Ascending aorta (tissue), 2 donors: Measurements from ENCODE around the gene YARS1. TPM values are rescaled to one million over a fixed set of nuclear protein-coding genes. Genes with fewer than 3 reads are reported as not detected.
"Not testable (repeated sequence)": the region's sequence is repeated elsewhere in the genome, so short reads cannot be mapped to it uniquely, and the experiment has no call there.

Experiments used
- DNase-seq, 2 donors: peaks; one replicate each; pipeline ENCODE4 v3.0.0-alpha.2; 2019; ENCODE audit warnings: low spot score in 2 of 2
- H3K27ac ChIP-seq, 2 donors: fragments of 200-600 bp; sonication (generic); one replicate each; pipeline ENCODE4 v1.5.1; 2016 to 2017; ENCODE audit warnings: mild to moderate bottlenecking in 1 of 2
- H3K27me3 ChIP-seq: fragments of 200-600 bp; sonication (generic); one replicate; pipeline ENCODE4 v1.5.1; 2017
- H3K36me3 ChIP-seq, 2 donors: fragments of 200-600 bp; sonication (generic); one replicate each; pipeline ENCODE4 v1.5.1; 2016
- H3K4me1 ChIP-seq, 2 donors: fragments of 200-600 bp; sonication (generic); one replicate each; pipeline ENCODE4 v1.5.1; 2016 to 2017; ENCODE audit warnings: mild to moderate bottlenecking in 1 of 2
- H3K4me3 ChIP-seq, 2 donors: fragments of 200-600 bp; sonication (generic); one replicate each; pipeline ENCODE4 v1.5.1; 2016 to 2017; ENCODE audit warnings: mild to moderate bottlenecking in 1 of 2
- H3K9me3 ChIP-seq, 2 donors: fragments of 200-600 bp; sonication (generic); one replicate each; pipeline ENCODE4 v1.5.1; 2016
- intact Hi-C: fragments of 100-400 bp; cut with DNase I; formaldehyde crosslinking; loops from one replicate; pipeline ENCODE4 v1.15.1; 2023
- total RNA-seq: library from RNA; depleted of rRNA; stranded (reverse); fragments of >200 nt; gene quantifications from one replicate; pipeline ENCODE4 v1.1.0, GENCODE V29; 2016
- TF ChIP-seq, protein P1 (sequence below), 3 experiments: fragments of 200-600 bp in 2 of 3; fragments of 450-650 bp in 1 of 3; sonication (generic) in 2 of 3; IDR thresholded peaks; one replicate each; pipeline ENCODE4 v1.5.1; 2016 to 2019; ENCODE audit warnings: antibody characterized with exemption in 3 of 3, mild to moderate bottlenecking in 1 of 3, moderate library complexity in 1 of 3

The YARS1 gene
- total RNA-seq, 1 donor from 2014 or later: 48.9 TPM

DNA sequence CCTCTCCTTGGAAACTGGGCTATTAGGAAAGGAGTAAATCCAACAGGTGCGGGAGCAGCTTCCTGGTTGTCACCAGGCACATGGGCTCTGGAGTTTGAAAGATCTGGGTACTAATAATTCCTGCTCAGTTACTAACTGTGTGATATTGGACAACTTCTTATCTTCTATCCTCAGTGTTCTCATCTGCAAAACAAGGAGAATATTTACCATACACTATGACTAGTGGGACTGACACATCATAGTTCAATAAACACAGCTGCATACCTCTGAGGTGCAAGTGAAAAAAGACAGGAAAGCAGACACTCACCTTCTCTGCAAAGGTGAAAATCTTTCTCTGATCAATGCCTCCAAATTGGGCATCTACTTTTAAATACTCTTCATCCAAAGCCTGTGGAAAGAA is 19.7 kb downstream of the YARS1 start:
- DNase-seq: no peak
- no peak overlapping the region for H3K4me3 ChIP-seq
- TF ChIP-seq, protein P1, sequence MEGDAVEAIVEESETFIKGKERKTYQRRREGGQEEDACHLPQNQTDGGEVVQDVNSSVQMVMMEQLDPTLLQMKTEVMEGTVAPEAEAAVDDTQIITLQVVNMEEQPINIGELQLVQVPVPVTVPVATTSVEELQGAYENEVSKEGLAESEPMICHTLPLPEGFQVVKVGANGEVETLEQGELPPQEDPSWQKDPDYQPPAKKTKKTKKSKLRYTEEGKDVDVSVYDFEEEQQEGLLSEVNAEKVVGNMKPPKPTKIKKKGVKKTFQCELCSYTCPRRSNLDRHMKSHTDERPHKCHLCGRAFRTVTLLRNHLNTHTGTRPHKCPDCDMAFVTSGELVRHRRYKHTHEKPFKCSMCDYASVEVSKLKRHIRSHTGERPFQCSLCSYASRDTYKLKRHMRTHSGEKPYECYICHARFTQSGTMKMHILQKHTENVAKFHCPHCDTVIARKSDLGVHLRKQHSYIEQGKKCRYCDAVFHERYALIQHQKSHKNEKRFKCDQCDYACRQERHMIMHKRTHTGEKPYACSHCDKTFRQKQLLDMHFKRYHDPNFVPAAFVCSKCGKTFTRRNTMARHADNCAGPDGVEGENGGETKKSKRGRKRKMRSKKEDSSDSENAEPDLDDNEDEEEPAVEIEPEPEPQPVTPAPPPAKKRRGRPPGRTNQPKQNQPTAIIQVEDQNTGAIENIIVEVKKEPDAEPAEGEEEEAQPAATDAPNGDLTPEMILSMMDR (IDR thresholded peaks at IDR 0.05): no peak
- peaks cover 25 to 76% of the 10 kb centered on the region in 2 donors for H3K36me3 ChIP-seq
- intact Hi-C loops: no loop called here
- H3K27ac ChIP-seq: no peak overlapping the region
- no peaks in the 10 kb centered on the region for H3K27me3 ChIP-seq
- no peaks in the 10 kb centered on the region for H3K4me1 ChIP-seq
- H3K9me3 ChIP-seq: no peaks in the 10 kb centered on the region

DNA sequence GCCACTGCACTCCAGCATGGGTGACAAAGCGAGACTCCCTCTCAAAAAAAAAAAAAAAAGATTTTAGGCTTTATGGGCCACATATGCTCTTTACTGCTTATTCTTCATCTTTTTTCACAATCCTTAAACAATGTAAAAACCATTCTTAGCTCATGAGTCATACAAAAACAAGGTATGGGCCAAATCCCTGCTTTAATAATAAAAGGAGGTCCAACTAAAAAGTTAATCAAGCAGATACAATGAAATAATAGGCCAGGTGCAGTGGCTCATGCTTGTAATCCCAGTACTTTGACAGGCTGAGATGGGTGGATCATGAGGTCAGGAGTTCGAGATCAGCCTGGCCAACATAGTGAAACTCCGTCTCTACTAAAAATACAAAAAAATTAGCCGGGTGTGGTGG is 21.4 kb downstream of the YARS1 start:
- H3K36me3 ChIP-seq: peaks cover 31 to 77% of the 10 kb centered on the region in 2 donors
- H3K27me3 ChIP-seq, H3K4me1 ChIP-seq, H3K27ac ChIP-seq, intact Hi-C loops, H3K4me3 ChIP-seq, DNase-seq, H3K9me3 ChIP-seq: not testable (repeated sequence)

DNA sequence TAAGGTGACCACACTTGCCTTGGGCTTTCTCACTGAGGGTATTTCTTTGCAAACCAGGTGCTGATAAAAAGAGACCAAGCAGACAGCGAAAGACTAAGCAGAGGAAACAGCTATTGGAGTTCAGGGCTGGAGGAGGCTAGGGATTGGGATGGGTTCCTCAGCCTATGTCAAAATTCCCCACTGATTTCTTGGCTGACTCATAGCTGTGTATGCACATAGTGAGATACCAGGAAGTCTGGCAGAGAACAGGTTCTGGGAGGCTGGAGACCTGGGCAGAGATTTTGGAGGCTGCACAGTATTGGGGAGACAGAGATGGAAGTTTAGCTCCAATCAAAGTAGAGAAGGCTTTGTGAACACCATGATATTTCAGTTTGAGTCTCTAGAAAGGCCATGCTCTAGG is 25.3 kb downstream of the YARS1 start:
- H3K27ac ChIP-seq: no peak overlapping the region
- intact Hi-C loops: no loop called here
- no peak for DNase-seq
- no peaks in the 10 kb centered on the region for H3K27me3 ChIP-seq
- no peak overlapping the region for H3K4me3 ChIP-seq
- H3K9me3 ChIP-seq: no peaks in the 10 kb centered on the region
- H3K36me3 ChIP-seq: peaks cover 40 to 71% of the 10 kb centered on the region in 2 donors
- H3K4me1 ChIP-seq: peaks cover 0 to 9% of the 10 kb centered on the region in 2 donors
- TF ChIP-seq, protein P1 (IDR thresholded peaks at IDR 0.05): no peak

DNA sequence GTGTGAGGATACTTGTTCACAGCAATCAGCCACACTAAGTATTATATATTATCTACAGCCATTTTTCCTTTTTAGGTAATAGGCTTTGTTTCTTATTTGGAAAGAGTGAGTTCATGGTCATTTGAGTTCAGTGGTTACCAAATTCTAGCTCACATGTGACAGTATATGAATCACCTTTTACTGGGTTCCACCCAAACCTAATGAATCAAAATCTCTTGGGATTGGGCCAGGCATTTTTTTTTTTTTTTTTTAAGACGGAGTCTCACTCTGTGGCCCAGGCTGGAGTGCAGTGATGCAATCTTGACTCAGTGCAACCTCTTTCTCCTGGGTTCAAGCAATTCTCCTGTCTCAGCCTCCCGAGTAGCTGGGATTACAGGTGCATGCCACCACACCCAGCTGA is 27.8 kb downstream of the YARS1 start:
- H3K27me3 ChIP-seq, H3K9me3 ChIP-seq, DNase-seq, H3K4me1 ChIP-seq, H3K4me3 ChIP-seq, intact Hi-C loops: not testable (repeated sequence)
- H3K36me3 ChIP-seq: peaks cover 53 to 77% of the 10 kb centered on the region in 2 donors
- peak overlapping the region; percentile 55 to 64 for H3K27ac ChIP-seq

DNA sequence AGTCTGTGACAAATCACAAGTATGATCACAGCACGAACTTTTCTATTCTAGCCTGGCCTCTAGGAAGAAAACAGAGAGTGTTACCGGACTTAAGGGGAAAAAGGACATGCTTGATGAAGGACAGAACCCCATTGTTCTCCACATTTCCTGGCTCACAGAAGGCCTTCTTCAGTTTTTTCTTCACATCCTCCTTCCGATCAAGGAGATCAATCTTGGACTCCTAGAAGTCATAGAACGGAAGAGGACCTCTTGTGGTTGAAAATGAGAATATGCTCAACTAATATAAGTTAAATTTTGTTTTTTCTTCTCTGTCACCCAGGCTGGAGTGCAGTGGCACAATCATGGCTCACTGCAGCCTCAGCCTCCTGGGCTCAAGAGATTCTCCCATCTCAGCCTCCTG is 30.3 kb downstream of the YARS1 start:
- intact Hi-C loops: no loop called here
- H3K4me1 ChIP-seq: peaks cover 0 to 9% of the 10 kb centered on the region in 2 donors
- TF ChIP-seq, protein P1 (IDR thresholded peaks at IDR 0.05): peak in 2 of 3 experiments; percentile 16 to 28
- H3K4me3 ChIP-seq: no peak overlapping the region
- no peaks in the 10 kb centered on the region for H3K9me3 ChIP-seq
- H3K27me3 ChIP-seq: no peaks in the 10 kb centered on the region
- no peak for DNase-seq
- H3K36me3 ChIP-seq: peaks cover 65 to 79% of the 10 kb centered on the region in 2 donors
- peak overlapping the region in 1 of 2 donors; percentile 11 for H3K27ac ChIP-seq

DNA sequence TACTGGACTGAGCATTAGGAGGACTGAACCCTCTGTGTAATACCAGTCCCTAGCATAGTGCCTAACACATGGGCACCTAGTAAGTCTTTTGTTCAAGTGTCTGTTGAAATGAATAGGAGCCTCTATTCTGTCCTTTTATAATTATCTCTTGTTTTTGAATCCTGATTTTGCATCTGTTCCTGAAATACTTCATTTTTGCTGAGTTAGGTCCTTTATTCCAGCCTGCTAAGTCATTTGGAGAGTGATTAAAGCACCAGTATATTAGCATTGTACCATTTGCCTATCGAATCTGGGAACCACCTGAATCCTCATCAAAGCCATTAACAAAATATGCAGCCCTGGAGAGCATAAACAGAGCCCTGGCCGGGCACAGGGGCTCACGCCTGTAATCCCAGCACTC is 32.3 kb downstream of the YARS1 start:
- TF ChIP-seq, protein P1 (IDR thresholded peaks at IDR 0.05): no peak
- intact Hi-C loops: no loop called here
- peaks cover 70 to 86% of the 10 kb centered on the region in 2 donors for H3K36me3 ChIP-seq
- peaks cover 0 to 9% of the 10 kb centered on the region in 2 donors for H3K4me1 ChIP-seq
- no peak overlapping the region for H3K27ac ChIP-seq
- H3K4me3 ChIP-seq: no peak overlapping the region
- no peak for DNase-seq
- no peaks in the 10 kb centered on the region for H3K9me3 ChIP-seq
- no peaks in the 10 kb centered on the region for H3K27me3 ChIP-seq

DNA sequence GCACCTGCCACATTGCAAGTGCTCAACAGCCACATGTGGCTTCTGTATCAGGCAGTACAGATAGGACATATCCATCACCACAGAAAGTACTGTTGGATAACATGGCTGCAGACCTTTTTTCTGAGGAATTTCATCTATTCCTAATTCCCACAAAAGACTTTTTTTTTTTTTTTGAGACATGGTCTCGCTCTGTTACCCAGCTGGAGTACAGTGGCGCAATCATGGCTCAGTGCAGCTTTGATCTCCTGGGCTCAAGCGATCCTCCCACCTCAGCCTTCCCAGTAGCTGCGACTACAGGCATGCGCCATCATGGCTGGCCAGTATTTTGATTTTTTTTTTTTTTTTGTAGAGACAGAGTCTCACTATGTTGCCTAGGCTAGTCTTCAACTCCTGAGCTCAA is 33.3 kb downstream of the YARS1 start:
- TF ChIP-seq, protein P1 (IDR thresholded peaks at IDR 0.05): no peak
- Histone ChIP-seq H3K4me1 (peaks cover 0 to 3% of the 10 kb centered on the region in 2 donors), H3K27ac (no peak overlapping the region), H3K36me3 (peaks cover 77 to 94% of the 10 kb centered on the region in 2 donors), H3K27me3 (no peaks in the 10 kb centered on the region), H3K9me3 (no peaks in the 10 kb centered on the region), H3K4me3 (no peak overlapping the region)
- no peak for DNase-seq
- intact Hi-C loops: no loop called here
